Rectal smooth muscle tissue (tissue), 1 donor: ENCODE data around the gene IFITM2.
A peak's percentile ranks its signal among the peaks of the same experiment; 100 is the strongest.
"Not testable (repeated sequence)": the region's sequence is repeated elsewhere in the genome, so short reads cannot be mapped to it uniquely, and the experiment has no call there.

Source experiments
- H3K27ac ChIP-seq: one replicate; pipeline ENCODE4 v1.7.0; 2013; ENCODE audit warnings: low read depth, low read length, inconsistent platforms
- H3K27me3 ChIP-seq: one replicate; pipeline ENCODE4 v1.7.0; 2013; ENCODE audit warnings: low read length; ENCODE audit not compliant: control insufficient read depth, insufficient read depth
- H3K36me3 ChIP-seq: one replicate; pipeline ENCODE4 v1.7.0; 2013; ENCODE audit warnings: low read length; ENCODE audit not compliant: control insufficient read depth, insufficient read depth
- H3K4me1 ChIP-seq: one replicate; pipeline ENCODE4 v1.7.0; 2013; ENCODE audit warnings: low read length; ENCODE audit not compliant: control insufficient read depth, insufficient read depth
- H3K4me3 ChIP-seq: one replicate; pipeline ENCODE4 v1.7.0; 2013; ENCODE audit warnings: low read length
- H3K9ac ChIP-seq: one replicate; pipeline ENCODE4 v1.7.0; 2013; ENCODE audit warnings: low read length

IFITM2 gene

GRCh38 chr11:298406-299065 is 9.1 kb upstream of the IFITM2 start:
- Histone ChIP-seq H3K36me3 (no peaks in the 10 kb centered on the region), H3K27me3 (peaks cover 24% of the 10 kb centered on the region), H3K4me3 (no peak overlapping the region), H3K9ac (no peak overlapping the region), H3K27ac (no peak overlapping the region), H3K4me1 (no peaks in the 10 kb centered on the region)

DNA sequence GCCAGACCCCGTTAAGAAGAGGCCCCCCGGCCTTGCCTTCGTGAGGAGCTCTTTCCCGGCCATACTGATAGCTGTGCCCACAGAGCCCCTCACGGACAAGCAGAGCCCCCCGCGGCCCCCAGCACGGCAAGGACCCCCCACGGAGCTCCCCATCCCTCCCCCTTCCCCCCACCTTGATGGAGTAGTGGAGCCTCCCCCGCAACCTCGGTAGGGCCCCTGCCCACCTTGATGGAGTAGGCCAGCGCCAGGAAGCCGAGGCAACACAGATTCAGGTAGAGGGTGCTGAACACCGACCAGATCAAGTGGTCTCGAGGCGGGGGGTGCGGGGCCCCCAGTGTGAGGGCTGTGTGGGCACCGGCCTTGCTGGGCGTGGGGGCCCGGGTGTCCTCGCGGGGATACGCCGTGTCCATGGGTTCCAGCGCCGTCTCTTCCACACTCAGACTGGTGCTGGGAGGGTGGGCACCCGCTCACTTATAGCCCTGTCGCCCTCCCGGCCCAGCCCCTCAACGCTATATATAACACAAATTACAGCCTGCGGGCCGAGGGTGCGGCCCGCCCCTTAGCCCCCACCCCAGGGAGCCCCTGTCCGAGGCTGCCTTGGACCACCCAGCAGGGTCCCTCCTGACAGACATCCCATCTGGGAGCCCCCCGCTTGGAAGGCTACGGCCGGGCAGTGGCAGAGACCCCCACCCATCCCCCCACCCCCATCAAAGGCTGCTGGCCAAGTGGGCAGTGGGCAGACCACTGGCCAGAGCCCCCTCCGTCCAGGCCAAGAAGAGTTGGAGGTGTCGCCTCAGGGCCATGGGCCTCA is 8.3 kb upstream of the IFITM2 start, which contains the start of gene IFITM5:
TSS of gene IFITM5 (minus strand) at position 446 of the 811 bp plus-strand sequence. CDS start at position 410, 36 bp downstream.
- H3K27ac ChIP-seq = no peak within 1 kb of the TSS

DNA sequence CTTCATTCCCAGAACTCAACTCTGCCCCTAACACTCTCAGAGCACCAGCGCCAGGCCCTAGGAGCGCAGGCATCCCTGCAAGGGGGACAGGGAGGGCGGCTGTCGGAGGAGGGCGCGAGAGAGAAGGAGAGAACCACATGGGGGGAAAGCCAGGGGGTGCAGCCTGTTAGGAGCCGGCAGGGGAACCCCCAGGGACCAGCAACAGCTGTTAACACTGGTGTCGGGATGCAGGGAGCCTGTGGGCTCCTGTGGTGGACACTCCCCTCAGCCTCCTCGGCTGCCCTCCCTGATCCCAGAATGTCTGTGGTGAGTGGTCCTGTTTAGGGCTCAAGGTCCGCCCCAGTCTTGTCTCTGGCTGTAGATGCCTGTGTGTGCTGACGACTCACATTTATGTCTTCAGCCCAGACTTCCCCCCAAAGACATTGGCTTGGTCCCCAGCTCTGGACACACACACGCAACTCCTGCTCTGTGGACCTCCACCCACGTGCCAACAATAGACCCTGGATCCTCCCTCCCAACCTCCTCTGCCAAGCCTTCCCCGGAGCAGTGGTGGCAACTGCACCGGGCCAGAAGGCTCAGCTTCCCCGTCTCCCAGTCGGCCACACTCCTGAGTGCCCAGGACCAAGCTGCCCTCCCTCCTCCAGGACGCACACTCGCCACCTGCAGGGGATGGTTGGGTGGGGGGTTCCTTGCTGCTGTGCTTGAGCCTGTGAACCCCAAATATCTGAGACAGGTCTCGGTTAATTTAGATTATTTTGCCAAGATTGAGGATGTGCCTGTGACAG is 7.5 kb upstream of the IFITM2 start:
- Histone ChIP-seq H3K9ac (no peak overlapping the region), H3K4me1 (no peaks in the 10 kb centered on the region), H3K27ac (no peak overlapping the region), H3K4me3 (no peak overlapping the region), H3K27me3 (peaks cover 24% of the 10 kb centered on the region), H3K36me3 (no peaks in the 10 kb centered on the region)

More for the DNA sequence above, 8.3 kb upstream of the IFITM2 start, which contains the start of gene IFITM5:
- H3K4me3 ChIP-seq = no peak within 1 kb of the TSS
- no peaks in the 10 kb centered on the region for H3K4me1 ChIP-seq
- no peaks in the 10 kb centered on the region for H3K36me3 ChIP-seq
- no peak within 1 kb of the TSS for H3K9ac ChIP-seq
- H3K27me3 ChIP-seq = peaks cover 24% of the 10 kb centered on the region

GRCh38 chr11:303363-303762 is 4.3 kb upstream of the IFITM2 start:
- Histone ChIP-seq H3K4me1 (no peaks in the 10 kb centered on the region), H3K27ac (no peak overlapping the region), H3K36me3 (no peaks in the 10 kb centered on the region), H3K4me3 (no peak overlapping the region), H3K9ac (no peak overlapping the region), H3K27me3 (peaks cover 12% of the 10 kb centered on the region)

- no peak overlapping the region for H3K9ac ChIP-seq
- H3K4me3 ChIP-seq = no peak overlapping the region
- no peaks in the 10 kb centered on the region for H3K36me3 ChIP-seq
- H3K27me3 ChIP-seq = peaks cover 10% of the 10 kb centered on the region
- H3K27ac ChIP-seq = no peak overlapping the region
- H3K4me1 ChIP-seq = no peaks in the 10 kb centered on the region
These were observed 3.5 kb upstream of the IFITM2 start for GRCh38 chr11:304061-304506.

GRCh38 chr11:304915-305843 is 2.4 kb upstream of the IFITM2 start:
- Histone ChIP-seq H3K27ac (no peak overlapping the region), H3K36me3 (no peaks in the 10 kb centered on the region), H3K4me3 (no peak overlapping the region), H3K9ac (no peak overlapping the region), H3K4me1 (no peaks in the 10 kb centered on the region), H3K27me3 (peaks cover 2% of the 10 kb centered on the region)

DNA sequence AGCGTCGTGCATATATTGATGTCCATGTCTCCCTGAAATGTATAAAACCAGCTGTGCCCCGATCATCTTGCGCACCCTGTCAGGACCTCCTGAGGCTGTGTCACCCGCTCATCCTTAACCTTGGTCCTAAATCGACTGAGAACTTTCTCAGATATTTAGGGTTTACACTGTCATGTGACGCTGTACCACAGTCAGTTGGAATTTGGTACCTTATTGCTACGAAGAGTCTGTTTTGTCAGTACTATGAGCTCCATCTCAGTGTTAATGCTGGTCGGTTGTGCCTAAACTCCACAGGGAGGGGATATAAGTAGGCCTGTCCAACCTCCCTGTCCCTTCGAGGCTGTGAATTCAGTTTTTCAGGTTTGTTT is 1.8 kb upstream of the IFITM2 start:
- Histone ChIP-seq H3K4me1 (no peaks in the 10 kb centered on the region), H3K9ac (no peak overlapping the region), H3K27ac (no peak overlapping the region), H3K4me3 (no peak overlapping the region), H3K36me3 (no peaks in the 10 kb centered on the region), H3K27me3 (no peaks in the 10 kb centered on the region)

GRCh38 chr11:306645-307371 is 808 bp upstream of the IFITM2 start:
- no peaks in the 10 kb centered on the region for H3K36me3 ChIP-seq
- no peak overlapping the region for H3K4me3 ChIP-seq
- no peak overlapping the region for H3K27ac ChIP-seq
- H3K27me3 ChIP-seq = no peaks in the 10 kb centered on the region
- H3K4me1 ChIP-seq = no peaks in the 10 kb centered on the region
- H3K9ac ChIP-seq = no peak overlapping the region

- H3K9ac ChIP-seq = peak overlapping the region; percentile 16
- not testable (repeated sequence) for H3K36me3 ChIP-seq
These were observed 1.4 kb downstream of the IFITM2 start for GRCh38 chr11:308740-309665.

DNA sequence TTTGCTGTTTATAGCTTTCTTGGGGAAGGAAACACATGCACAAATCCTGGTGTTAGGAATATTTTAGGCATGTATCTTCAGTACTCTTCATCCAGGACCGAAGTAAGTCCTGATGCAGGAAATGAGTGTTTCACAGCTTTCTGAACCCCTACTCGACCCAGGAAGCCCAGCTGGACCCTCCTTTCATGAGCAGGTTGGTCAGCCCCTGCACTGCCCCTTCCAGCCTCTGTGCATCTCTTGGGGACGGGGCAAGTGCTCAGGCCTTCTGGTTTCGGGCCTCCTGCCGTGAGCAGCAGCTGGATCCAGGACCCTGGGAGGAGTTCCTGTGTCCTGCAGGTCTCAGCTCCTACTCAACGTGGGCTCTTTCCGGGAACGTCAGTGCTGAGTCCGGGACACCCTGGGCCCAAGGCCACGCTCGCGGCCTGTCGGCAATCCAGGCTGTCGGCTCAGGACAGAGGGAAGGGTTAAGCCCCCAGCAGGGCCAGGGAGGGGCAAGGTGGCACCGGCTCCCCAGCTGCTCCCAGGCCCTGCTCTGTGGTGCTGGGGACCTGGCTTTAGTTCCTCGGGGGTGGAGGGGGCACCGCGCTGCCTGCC is 2.5 kb downstream of the IFITM2 start:
- not testable (repeated sequence) for H3K27me3 ChIP-seq, H3K9ac ChIP-seq, H3K36me3 ChIP-seq, H3K4me1 ChIP-seq
- Histone ChIP-seq H3K27ac (peak overlapping the region; percentile 2), H3K4me3 (peak overlapping the region; percentile 65)

More at GRCh38 chr11:308740-309665, 1.4 kb downstream of the IFITM2 start:
- peak overlapping the region; percentile 65 for H3K4me3 ChIP-seq
- not testable (repeated sequence) for H3K27me3 ChIP-seq, H3K4me1 ChIP-seq
- H3K27ac ChIP-seq = peak overlapping the region; percentile 2
